Measurements from ENCODE around the gene TSPYL4. TPM values are rescaled to one million over a fixed set of nuclear protein-coding genes. Genes with fewer than 3 reads are reported as not detected.

TSPYL4 gene
- total RNA-seq, 1 experiment from 2014 or later = 15.3 TPM

DNA sequence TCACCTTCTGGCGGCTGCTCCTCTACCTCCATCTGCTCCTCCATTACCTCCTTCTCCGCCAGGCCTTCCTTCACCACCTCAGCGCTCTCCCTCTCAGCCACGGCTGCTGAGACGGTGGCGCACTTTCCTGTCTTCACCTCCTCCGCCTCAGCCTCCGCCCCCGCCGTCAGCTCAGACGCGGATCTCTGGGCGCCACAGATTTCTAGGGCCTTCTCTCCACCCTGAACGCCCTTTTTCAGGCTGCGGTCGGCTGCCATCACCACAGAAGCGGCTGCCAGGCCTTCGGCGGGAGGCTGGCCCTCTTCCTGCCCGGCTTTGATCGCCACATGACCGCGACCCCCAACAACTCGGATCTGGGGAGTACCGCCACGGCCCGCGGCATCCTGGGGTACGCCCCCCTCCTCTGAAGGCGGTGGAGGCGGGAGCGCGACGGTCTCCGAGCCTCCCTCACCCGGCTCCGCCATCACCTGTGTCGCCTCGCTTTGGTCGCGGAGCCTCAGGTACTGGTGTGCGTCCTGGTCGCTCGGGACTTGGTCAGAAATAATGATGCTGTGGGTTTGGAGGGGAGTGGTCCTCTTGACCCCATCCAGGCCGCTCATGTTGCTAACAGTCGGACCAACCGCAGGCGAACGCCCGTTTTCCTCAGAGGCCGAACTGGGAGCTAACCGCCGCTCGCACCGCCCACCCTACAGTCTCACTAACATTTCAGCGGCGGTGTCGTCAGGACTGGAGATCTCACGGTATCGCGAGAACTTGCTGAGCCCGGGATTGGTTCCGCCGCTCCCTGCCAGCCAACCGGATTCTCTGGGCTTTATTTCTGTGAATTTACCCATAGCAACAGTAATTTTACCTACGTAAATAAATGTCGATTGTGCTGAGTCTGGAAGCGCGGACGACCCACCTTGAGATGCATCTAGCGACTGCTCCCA, 25.6 kb upstream of the TSPYL4 start, which contains the start of gene TSPYL1 (continued):
- TF ChIP-seq ARID4B (CRISPR knock-in tag; IDR thresholded peaks at IDR 0.05; ENCODE audit: borderline replicate concordance) (peak; percentile 60; the same call in 1 of the 2 replicates), CTCF (IDR thresholded peaks at IDR 0.05) (no peak), PRRX2 (CRISPR knock-in tag; IDR thresholded peaks at IDR 0.05) (no peak), JAZF1 (CRISPR knock-in tag; IDR thresholded peaks at IDR 0.05) (no peak), TCF7 (CRISPR knock-in tag; IDR thresholded peaks at IDR 0.05; ENCODE audit: low read depth) (no peak), JUN (CRISPR knock-in tag; IDR thresholded peaks at IDR 0.05) (no peak; the same call in 1 of the 2 replicates), ZNF396 (CRISPR knock-in tag; IDR thresholded peaks at IDR 0.05; ENCODE audit: borderline replicate concordance) (no peak), FOXJ3 (CRISPR knock-in tag; IDR thresholded peaks at IDR 0.05; ENCODE audit: borderline replicate concordance) (no peak), HMGA2 (CRISPR knock-in tag; IDR thresholded peaks at IDR 0.05) (no peak), RELA (CRISPR knock-in tag; IDR thresholded peaks at IDR 0.05; ENCODE audit: borderline replicate concordance) (no peak), NFATC4 (CRISPR knock-in tag; IDR thresholded peaks at IDR 0.05) (no peak), RORB (CRISPR knock-in tag; IDR thresholded peaks at IDR 0.05) (no peak), KAT7 (CRISPR knock-in tag; IDR thresholded peaks at IDR 0.05; ENCODE audit: borderline replicate concordance) (no peak), CDX4 (CRISPR knock-in tag; IDR thresholded peaks at IDR 0.05; ENCODE audit: borderline replicate concordance) (no peak), GABPB1 (CRISPR knock-in tag; IDR thresholded peaks at IDR 0.05) (peak; percentile 79), SMAD3 (CRISPR knock-in tag; IDR thresholded peaks at IDR 0.05; ENCODE audit: borderline replicate concordance) (no peak), SOX15 (CRISPR knock-in tag; IDR thresholded peaks at IDR 0.05) (no peak), ETV6 (CRISPR knock-in tag; IDR thresholded peaks at IDR 0.05) (0 out of 2 replicates have a peak, but pooled peaks have one; percentile 14)
- TF ChIP-seq, protein P1, sequence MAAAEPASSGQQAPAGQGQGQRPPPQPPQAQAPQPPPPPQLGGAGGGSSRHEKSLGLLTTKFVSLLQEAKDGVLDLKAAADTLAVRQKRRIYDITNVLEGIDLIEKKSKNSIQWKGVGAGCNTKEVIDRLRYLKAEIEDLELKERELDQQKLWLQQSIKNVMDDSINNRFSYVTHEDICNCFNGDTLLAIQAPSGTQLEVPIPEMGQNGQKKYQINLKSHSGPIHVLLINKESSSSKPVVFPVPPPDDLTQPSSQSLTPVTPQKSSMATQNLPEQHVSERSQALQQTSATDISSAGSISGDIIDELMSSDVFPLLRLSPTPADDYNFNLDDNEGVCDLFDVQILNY (CRISPR knock-in tag; IDR thresholded peaks at IDR 0.05) = peak; percentile 71; the same call in 1 of the 2 replicates
